C4-2B (cell line): Measurements from ENCODE around the gene SNX14.

ENCODE experiments used
- ZFX ChIP-seq: fragments of 450-650 bp; IDR thresholded peaks from 2 replicates; pipeline ENCODE4 v1.6.1; 2017
- TF ChIP-seq, protein P1 (sequence below): fragments of 450-650 bp; conservative IDR thresholded peaks from 2 replicates; pipeline ENCODE4 v1.5.1; 2017; ENCODE audit warnings: mild to moderate bottlenecking

DNA sequence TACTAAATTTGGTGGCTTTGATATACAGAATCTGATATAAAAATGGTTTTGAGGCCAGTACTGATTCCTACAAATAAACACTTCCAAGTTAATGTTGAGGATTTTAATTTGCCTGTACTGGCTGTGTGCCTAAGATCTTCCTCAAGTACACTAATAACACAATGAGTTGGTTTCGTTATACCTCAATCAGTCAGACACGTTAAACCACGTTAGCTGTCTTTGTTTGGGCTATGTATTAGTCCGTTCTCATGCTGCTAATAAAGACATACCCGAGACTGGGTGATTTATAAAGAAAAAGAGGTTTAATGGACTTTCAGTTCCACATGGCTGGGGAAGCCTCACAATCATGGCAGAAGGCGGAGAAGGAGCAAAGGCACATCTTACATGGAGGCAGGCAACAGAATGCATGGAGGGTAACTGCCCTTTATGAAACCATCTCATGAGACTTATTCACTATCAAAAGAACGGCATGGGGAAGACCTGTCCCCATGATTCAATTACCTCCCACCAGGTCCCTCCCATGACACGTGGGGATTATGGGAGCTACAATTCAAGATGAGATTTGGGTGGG, 97.6 kb downstream of the SNX14 start:
- TF ChIP-seq, protein P1, sequence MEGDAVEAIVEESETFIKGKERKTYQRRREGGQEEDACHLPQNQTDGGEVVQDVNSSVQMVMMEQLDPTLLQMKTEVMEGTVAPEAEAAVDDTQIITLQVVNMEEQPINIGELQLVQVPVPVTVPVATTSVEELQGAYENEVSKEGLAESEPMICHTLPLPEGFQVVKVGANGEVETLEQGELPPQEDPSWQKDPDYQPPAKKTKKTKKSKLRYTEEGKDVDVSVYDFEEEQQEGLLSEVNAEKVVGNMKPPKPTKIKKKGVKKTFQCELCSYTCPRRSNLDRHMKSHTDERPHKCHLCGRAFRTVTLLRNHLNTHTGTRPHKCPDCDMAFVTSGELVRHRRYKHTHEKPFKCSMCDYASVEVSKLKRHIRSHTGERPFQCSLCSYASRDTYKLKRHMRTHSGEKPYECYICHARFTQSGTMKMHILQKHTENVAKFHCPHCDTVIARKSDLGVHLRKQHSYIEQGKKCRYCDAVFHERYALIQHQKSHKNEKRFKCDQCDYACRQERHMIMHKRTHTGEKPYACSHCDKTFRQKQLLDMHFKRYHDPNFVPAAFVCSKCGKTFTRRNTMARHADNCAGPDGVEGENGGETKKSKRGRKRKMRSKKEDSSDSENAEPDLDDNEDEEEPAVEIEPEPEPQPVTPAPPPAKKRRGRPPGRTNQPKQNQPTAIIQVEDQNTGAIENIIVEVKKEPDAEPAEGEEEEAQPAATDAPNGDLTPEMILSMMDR = no peak
- no peak for TF ChIP-seq ZFX
